ENCODE data around the gene BNIP5.
A peak's percentile ranks its signal among the peaks of the same experiment; 100 is the strongest.

The BNIP5 gene

DNA sequence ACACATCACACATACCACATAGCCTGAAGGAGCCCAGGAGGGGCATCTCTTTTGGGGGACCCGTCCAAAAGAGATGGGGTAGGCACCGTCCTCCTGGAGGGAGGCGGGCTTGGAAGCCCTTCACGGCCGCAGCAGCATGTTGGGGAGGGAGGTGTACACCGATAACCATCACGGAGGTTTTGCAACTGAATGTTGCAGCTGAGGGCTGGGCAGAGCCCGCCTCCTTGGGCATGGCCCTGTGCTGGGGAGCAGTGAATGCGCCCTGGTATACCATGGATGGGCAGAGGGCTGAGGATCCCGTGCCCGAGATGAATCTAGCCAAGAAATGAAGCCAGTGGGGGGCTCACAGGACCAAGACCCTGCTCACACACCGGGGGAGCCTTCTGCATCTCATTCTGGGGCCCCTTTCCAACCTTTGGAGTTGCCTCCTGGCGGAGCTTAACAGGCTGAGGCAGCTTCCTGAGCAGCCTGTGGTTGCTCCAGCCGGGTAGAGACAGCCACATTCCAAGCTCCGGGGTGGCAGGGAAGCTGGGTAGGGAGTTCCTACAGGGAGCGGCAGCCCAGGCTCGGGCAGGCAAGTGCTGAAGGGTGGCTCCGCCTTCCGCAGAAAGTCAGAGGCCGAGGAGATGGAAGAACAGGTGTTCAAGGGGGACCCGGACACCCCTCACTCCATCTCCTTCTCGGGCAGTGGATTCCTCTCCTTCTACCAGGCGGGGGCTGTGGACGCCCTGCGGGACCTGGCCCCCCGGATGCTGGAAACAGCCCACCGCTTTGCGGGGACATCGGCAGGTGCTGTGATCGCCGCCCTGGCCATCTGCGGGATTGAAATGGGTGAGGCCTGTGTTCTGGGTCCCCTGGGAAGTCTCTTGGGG lies 66.6 kb downstream of the BNIP5 start, which contains the start of gene PNPLA1 (continued):
- TF ChIP-seq, protein P1, sequence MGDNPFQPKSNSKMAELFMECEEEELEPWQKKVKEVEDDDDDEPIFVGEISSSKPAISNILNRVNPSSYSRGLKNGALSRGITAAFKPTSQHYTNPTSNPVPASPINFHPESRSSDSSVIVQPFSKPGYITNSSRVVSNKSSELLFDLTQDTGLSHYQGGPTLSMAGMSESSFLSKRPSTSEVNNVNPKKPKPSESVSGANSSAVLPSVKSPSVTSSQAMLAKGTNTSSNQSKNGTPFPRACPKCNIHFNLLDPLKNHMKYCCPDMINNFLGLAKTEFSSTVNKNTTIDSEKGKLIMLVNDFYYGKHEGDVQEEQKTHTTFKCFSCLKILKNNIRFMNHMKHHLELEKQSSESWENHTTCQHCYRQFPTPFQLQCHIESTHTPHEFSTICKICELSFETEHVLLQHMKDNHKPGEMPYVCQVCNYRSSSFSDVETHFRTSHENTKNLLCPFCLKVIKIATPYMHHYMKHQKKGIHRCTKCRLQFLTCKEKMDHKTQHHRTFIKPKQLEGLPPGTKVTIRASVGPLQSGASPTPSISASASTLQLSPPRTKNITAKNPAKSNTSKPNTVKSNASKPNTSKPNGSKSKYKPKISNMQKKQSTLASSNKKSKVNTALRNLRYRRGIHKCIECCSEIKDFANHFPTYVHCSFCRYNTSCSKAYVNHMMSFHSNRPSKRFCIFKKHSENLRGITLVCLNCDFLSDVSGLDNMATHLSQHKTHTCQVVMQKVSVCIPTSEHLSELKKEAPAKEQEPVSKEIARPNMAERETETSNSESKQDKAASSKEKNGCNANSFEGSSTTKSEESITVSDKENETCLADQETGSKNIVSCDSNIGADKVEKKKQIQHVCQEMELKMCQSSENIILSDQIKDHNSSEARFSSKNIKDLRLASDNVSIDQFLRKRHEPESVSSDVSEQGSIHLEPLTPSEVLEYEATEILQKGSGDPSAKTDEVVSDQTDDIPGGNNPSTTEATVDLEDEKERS (tag by site-specific recombination; IDR thresholded peaks at IDR 0.05) = no peak
- TF ChIP-seq, protein P2, sequence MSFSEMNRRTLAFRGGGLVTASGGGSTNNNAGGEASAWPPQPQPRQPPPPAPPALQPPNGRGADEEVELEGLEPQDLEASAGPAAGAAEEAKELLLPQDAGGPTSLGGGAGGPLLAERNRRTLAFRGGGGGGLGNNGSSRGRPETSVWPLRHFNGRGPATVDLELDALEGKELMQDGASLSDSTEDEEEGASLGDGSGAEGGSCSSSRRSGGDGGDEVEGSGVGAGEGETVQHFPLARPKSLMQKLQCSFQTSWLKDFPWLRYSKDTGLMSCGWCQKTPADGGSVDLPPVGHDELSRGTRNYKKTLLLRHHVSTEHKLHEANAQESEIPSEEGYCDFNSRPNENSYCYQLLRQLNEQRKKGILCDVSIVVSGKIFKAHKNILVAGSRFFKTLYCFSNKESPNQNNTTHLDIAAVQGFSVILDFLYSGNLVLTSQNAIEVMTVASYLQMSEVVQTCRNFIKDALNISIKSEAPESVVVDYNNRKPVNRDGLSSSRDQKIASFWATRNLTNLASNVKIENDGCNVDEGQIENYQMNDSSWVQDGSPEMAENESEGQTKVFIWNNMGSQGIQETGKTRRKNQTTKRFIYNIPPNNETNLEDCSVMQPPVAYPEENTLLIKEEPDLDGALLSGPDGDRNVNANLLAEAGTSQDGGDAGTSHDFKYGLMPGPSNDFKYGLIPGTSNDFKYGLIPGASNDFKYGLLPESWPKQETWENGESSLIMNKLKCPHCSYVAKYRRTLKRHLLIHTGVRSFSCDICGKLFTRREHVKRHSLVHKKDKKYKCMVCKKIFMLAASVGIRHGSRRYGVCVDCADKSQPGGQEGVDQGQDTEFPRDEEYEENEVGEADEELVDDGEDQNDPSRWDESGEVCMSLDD (tag by site-specific recombination; IDR thresholded peaks at IDR 0.05) = no peak
- TF ChIP-seq MYNN (tag by site-specific recombination; IDR thresholded peaks at IDR 0.05; ENCODE audit: borderline replicate concordance) (no peak), ZNF132 (tag by site-specific recombination; IDR thresholded peaks at IDR 0.05; ENCODE audit: borderline replicate concordance) (no peak)

DNA sequence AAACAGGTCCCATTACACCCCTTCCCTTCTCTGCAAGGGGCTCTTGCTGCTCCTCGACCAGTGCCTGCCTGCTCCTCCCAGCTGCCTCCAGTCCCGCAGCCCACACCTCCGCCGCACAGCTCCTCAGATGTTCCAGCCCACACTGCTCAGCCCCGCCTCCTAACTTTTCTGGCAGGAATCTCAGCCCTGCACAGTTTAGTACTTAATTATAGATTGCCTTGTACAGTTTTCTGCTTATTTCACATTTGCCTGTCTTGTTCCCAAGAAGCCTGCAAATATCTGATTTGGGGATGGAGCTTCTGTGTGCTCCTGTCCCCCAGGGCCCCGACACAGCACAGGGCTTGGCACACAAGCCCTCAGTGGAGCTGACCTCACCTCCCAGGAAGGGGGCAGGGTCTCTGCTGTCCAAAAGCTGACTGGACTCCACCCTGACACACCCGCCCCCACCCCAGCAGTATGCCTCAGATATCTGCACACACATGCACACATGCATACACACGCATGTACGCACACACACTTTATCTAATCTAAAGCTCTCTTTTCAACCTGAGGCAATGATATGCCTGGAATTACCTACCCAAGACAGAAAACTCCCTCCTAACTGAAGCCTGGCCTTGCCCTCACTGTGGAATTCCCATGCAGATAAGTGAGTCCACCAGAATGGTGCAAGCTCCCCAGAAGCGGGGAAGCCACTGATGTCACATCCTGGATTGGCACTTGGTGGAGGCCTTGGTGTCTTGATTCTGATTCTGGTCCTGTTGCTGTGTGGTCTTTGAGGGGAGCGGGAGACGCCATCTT lies 68.0 kb downstream of the BNIP5 start:
- no peaks in the 10 kb centered on the region for H3K9me3 ChIP-seq (ENCODE audit: control insufficient read depth, insufficient read depth, low read depth, low read length)
- no peaks in the 10 kb centered on the region for H3K4me1 ChIP-seq (ENCODE audit: control insufficient read depth, insufficient read depth, low read length)
- H3K4me3 ChIP-seq (ENCODE audit: low read depth, low read length) = no peak overlapping the region
- peak; percentile 85 for TF ChIP-seq EGR2 (tag by site-specific recombination; IDR thresholded peaks at IDR 0.05; ENCODE audit: low read depth)
- TF ChIP-seq KLF1 (tag by site-specific recombination; IDR thresholded peaks at IDR 0.05) = peak; percentile 83
- TF ChIP-seq MEIS1 (CRISPR knock-in tag; IDR thresholded peaks at IDR 0.05; ENCODE audit: borderline replicate concordance) = no peak
- TF ChIP-seq ZNF16 (tag by site-specific recombination; IDR thresholded peaks at IDR 0.05; ENCODE audit: low read depth) = no peak
- no peak for TF ChIP-seq ZNF114 (tag by site-specific recombination; IDR thresholded peaks at IDR 0.05)
- TF ChIP-seq SP7 (tag by site-specific recombination; IDR thresholded peaks at IDR 0.05) = peak; percentile 81
- peak; percentile 84 for TF ChIP-seq ZFHX2 (tag by site-specific recombination; conservative IDR thresholded peaks at IDR 0.05)
- CTCF ChIA-PET = interaction anchor here (0.5 to 0.7 kb wide), 2 partner anchors 491 to 582 kb away, joined by 3 read pairs; no protein-coding TSS in a partner anchor
- POLR2A ChIA-PET = interaction anchor here (0.7 kb wide), 1 partner anchor 69 kb away, joined by 4 read pairs; no protein-coding TSS in a partner anchor
- no peak overlapping the region for H3K27ac ChIP-seq (ENCODE audit: extremely low read depth, low read depth, low read length)
- no peaks in the 10 kb centered on the region for H3K36me3 ChIP-seq (ENCODE audit: control insufficient read depth in 2 of 2, insufficient read depth in 1 of 2, low read length in 2 of 2)

- ChIA-PET CTCF (interaction anchor here (0.6 kb wide), 1 partner anchor 402 kb away, joined by 3 read pairs; no protein-coding TSS in a partner anchor), POLR2A (no interaction called here)
- H3K27ac ChIP-seq (ENCODE audit: extremely low read depth, low read depth, low read length) = no peak overlapping the region
- H3K4me1 ChIP-seq (ENCODE audit: control insufficient read depth, insufficient read depth, low read length) = no peaks in the 10 kb centered on the region
- H3K36me3 ChIP-seq (ENCODE audit: control insufficient read depth in 2 of 2, insufficient read depth in 1 of 2, low read length in 2 of 2) = no peaks in the 10 kb centered on the region
- no peak overlapping the region for H3K4me3 ChIP-seq (ENCODE audit: low read depth, low read length)
- H3K9me3 ChIP-seq (ENCODE audit: control insufficient read depth, insufficient read depth, low read depth, low read length) = no peaks in the 10 kb centered on the region
- TF ChIP-seq ZNF426 (tag by site-specific recombination; IDR thresholded peaks at IDR 0.05) = no peak
- no peak for TF ChIP-seq ZNF610 (tag by site-specific recombination; IDR thresholded peaks at IDR 0.05; ENCODE audit: borderline replicate concordance)
- TF ChIP-seq TSHZ1 (tag by site-specific recombination; IDR thresholded peaks at IDR 0.05; ENCODE audit: borderline replicate concordance) = no peak
- TF ChIP-seq ZNF792 (tag by site-specific recombination; IDR thresholded peaks at IDR 0.05) = no peak
- no peak for TF ChIP-seq ZBTB1 (tag by site-specific recombination; IDR thresholded peaks at IDR 0.05)
- TF ChIP-seq OSR2 (tag by site-specific recombination; IDR thresholded peaks at IDR 0.05) = no peak
- peak; percentile 16; the same call in 1 of the 2 replicates for TF ChIP-seq GLIS1 (tag by site-specific recombination; IDR thresholded peaks at IDR 0.05)
Observed at GRCh38 chr6:36267731-36268477, 68.8 kb downstream of the BNIP5 start.
